B cell (primary cell): ENCODE measurements around the gene DNPH1. TPM values are rescaled to one million over a fixed set of nuclear protein-coding genes. Genes with fewer than 3 reads are reported as not detected.

Source experiments
- ATAC-seq: fragments of 200-7000 bp; cut with Tn5 transposase; one replicate; pipeline ENCODE4 v1.10.0; 2021; ENCODE audit warnings: low read depth, mild to moderate bottlenecking, moderate number of reproducible peaks, moderate library complexity
- CTCF ChIA-PET: fragments of 350-600 bp; sonication (Branson Sonifier 250); formaldehyde crosslinking; loops from one replicate; lab custom pipeline; 2021; ENCODE audit warnings: antibody characterized with exemption, inconsistent platforms; lab: Charles Lee
- POLR2A ChIA-PET: fragments of 350-600 bp; sonication (Branson Sonifier 250); formaldehyde crosslinking; loops from one replicate; lab custom pipeline; 2021; ENCODE audit warnings: antibody characterized with exemption; lab: Charles Lee
- DNase-seq: peaks from one replicate; pipeline ENCODE4 v3.0.0; 2013
- H2AFZ ChIP-seq: 2 replicates; pipeline ENCODE4 v1.6.1; 2012; ENCODE audit warnings: mild to moderate bottlenecking, low read depth, low read length; ENCODE audit not compliant: insufficient read depth, poor library complexity, severe bottlenecking
- H3K27ac ChIP-seq, 2 donors: 1 replicate in 1 of 2; 2 replicates in 1 of 2; pipeline ENCODE4 v1.5.1; 2012 to 2013; ENCODE audit warnings: low read length in 2 of 2, mild to moderate bottlenecking in 2 of 2, moderate library complexity in 1 of 2
- H3K27me3 ChIP-seq, 4 experiments: fragments of 200-600 bp in 1 of 4; sonication (generic) in 1 of 4; replicated peaks in 1 of 4; 1 replicate in 2 of 4; 2 replicates in 2 of 4; pipeline versions ENCODE4 v1.6.1 to v1.7.0; 2013 to 2016; ENCODE audit warnings: low read length in 3 of 4, mild to moderate bottlenecking in 2 of 4, mixed read lengths in 1 of 4, moderate library complexity in 1 of 4; ENCODE audit not compliant: insufficient read depth in 4 of 4, control insufficient read depth in 3 of 4; ENCODE audit errors: control extremely low read depth in 1 of 4
- H3K36me3 ChIP-seq, 2 experiments: replicated peaks in 1 of 2; 1 replicate in 1 of 2; 2 replicates in 1 of 2; pipeline versions ENCODE4 v1.6.1 to v1.7.1; 2013; ENCODE audit warnings: low read length in 1 of 2; ENCODE audit not compliant: insufficient read depth in 2 of 2, control insufficient read depth in 1 of 2; ENCODE audit errors: control extremely low read depth in 1 of 2, extremely low read depth in 1 of 2
- H3K4me1 ChIP-seq, 2 donors: fragments of 200-600 bp in 1 of 2; sonication (generic) in 1 of 2; 1 replicate in 1 of 2; 2 replicates in 1 of 2; pipeline versions ENCODE4 v1.5.1 to v1.6.1; 2013 to 2017; ENCODE audit warnings: low read length in 2 of 2; ENCODE audit not compliant: control insufficient read depth in 2 of 2, insufficient read depth in 2 of 2
- H3K4me2 ChIP-seq: replicated peaks from 2 replicates; pipeline ENCODE3; 2012; ENCODE audit warnings: mild to moderate bottlenecking, low read depth, low read length; ENCODE audit not compliant: poor library complexity, severe bottlenecking
- H3K4me3 ChIP-seq, 5 experiments: fragments of 200-600 bp in 1 of 5; sonication (generic) in 1 of 5; 1 replicate in 3 of 5; 2 replicates in 2 of 5; pipeline versions ENCODE4 v1.5.1 to v1.7.0; 2011 to 2016; ENCODE audit warnings: low read length in 4 of 5, mild to moderate bottlenecking in 4 of 5, low read depth in 2 of 5, control low read depth in 1 of 5, moderate library complexity in 1 of 5; ENCODE audit not compliant: insufficient read depth in 1 of 5; ENCODE audit errors: control extremely low read depth in 1 of 5, extremely low read depth in 1 of 5
- H3K79me2 ChIP-seq: fragments of 200-600 bp; sonication (generic); one replicate; pipeline ENCODE4 v1.6.0; 2016; ENCODE audit warnings: low read length; ENCODE audit not compliant: control insufficient read depth, insufficient read depth
- H3K9ac ChIP-seq: fragments of 200-600 bp; sonication (generic); 2 replicates; pipeline ENCODE4 v1.6.1; 2017; ENCODE audit warnings: mild to moderate bottlenecking, low read length, moderate library complexity
- H3K9me3 ChIP-seq, 3 donors: one replicate each; pipeline versions ENCODE4 v1.6.1 to v1.7.1; 2013; ENCODE audit warnings: low read length in 2 of 3; ENCODE audit not compliant: control insufficient read depth in 2 of 3, insufficient read depth in 1 of 3; ENCODE audit errors: control extremely low read depth in 1 of 3
- H4K20me1 ChIP-seq: 2 replicates; pipeline ENCODE4 v1.6.0; 2012; ENCODE audit warnings: mild to moderate bottlenecking, low read length; ENCODE audit not compliant: insufficient read depth, control insufficient read depth, poor library complexity, severe bottlenecking
- H3K27ac Mint-ChIP-seq: one replicate; pipeline ENCODE4 v1.8.0; 2021; ENCODE audit warnings: mixed read lengths
- H3K27me3 Mint-ChIP-seq: one replicate; pipeline ENCODE4 v1.8.0; 2021; ENCODE audit warnings: mixed read lengths
- H3K4me1 Mint-ChIP-seq: one replicate; pipeline ENCODE4 v1.8.0; 2021; ENCODE audit warnings: mixed read lengths
- H3K4me3 Mint-ChIP-seq: one replicate; pipeline ENCODE4 v1.8.0; 2021; ENCODE audit warnings: mixed read lengths
- H3K9me3 Mint-ChIP-seq: one replicate; pipeline ENCODE4 v1.8.0; 2022; ENCODE audit warnings: mixed read lengths; ENCODE audit not compliant: insufficient read depth
- CTCF ChIP-seq: fragments of 200-600 bp; IDR thresholded peaks from one replicate; pipeline ENCODE4 v1.8.0; 2022; ENCODE audit warnings: antibody characterized with exemption, mild to moderate bottlenecking
- EZH2 ChIP-seq: IDR thresholded peaks from 2 replicates; pipeline ENCODE4 v1.6.1; 2012; ENCODE audit warnings: borderline replicate concordance, low read depth, mild to moderate bottlenecking, moderate library complexity, low read length; ENCODE audit not compliant: insufficient read depth, poor library complexity, severe bottlenecking
- WGBS: methylation state at CpG from one replicate; pipeline ENCODE4 v1.1.5; 2013; ENCODE audit warnings: missing lambda C conversion rate; ENCODE audit not compliant: insufficient coverage; 5-methylcytosine and 5-hydroxymethylcytosine counted together
- intact Hi-C: fragments of 100-400 bp; cut with micrococcal nuclease; formaldehyde crosslinking; loops from one replicate; pipeline ENCODE4 v1.10.0; 2022
- polyA plus RNA-seq: library from polyadenylated mRNA; depleted of rRNA; stranded (reverse); fragments of >200 nt; gene quantifications from 2 replicates; pipeline ENCODE4 v1.2.3, GENCODE V29; 2012
- total RNA-seq, 2 donors: library from RNA; stranded (reverse); fragments of 120-200 nt in 1 of 2; gene quantifications; 1 replicate in 1 of 2; 2 replicates in 1 of 2; pipeline versions ENCODE4 v1.2.3 to v1.2.4, GENCODE V29; 2013 to 2022

The DNPH1 gene
- total and polyA plus RNA-seq, 2 donors (not counting 1 experiment from before 2014, with no cell fraction given): 29.0 to 52.8 TPM

GRCh38 chr6:43181942-43182860 is 47.1 kb downstream of the DNPH1 start, which contains the start of gene CUL9:
CUL9 (plus strand) TSS chr6:43182196; CDS start chr6:43184311, 2,115 bp downstream.
- no peak for TF ChIP-seq CTCF
- TF ChIP-seq EZH2: no peak
- Mint-ChIP-seq H3K4me1 (peaks cover 38% of the 10 kb centered on the region), H3K27ac (peak within 1 kb of the TSS; percentile 91), H3K27me3 (no peaks in the 10 kb centered on the region), H3K4me3 (peak within 1 kb of the TSS; percentile 92), H3K9me3 (no peaks in the 10 kb centered on the region)
- CTCF ChIA-PET: interaction anchor here (0.6 to 1.1 kb wide), 5 partner anchors 10 to 253 kb away, joined by 3 to 8 read pairs (median 3); partner anchors contain the start of genes CNPY3, DNPH1 and SRF
- no peaks in the 10 kb centered on the region for H4K20me1 ChIP-seq
- H3K79me2 ChIP-seq: peaks cover 71% of the 10 kb centered on the region
- WGBS: 1% methylated on average over 50 of the region's 51 CpGs
- POLR2A ChIA-PET: interaction anchor here (0.6 to 1.7 kb wide), 6 partner anchors 9 to 400 kb away, joined by 3 to 7 read pairs (median 5); partner anchors contain the start of genes BICRAL and DNPH1
- H3K9ac ChIP-seq: peak within 1 kb of the TSS; percentile 81
- peak within 1 kb of the TSS; percentile 60 to 90 (median 74) for H3K4me3 ChIP-seq
- ATAC-seq (peak; percentile 99), DNase-seq (peak; percentile 90)
- no peaks in the 10 kb centered on the region for H3K27me3 ChIP-seq
- H3K27ac ChIP-seq: peak within 1 kb of the TSS; percentile 64 to 87
- H2AFZ ChIP-seq: peak within 1 kb of the TSS; percentile 87
- H3K4me2 ChIP-seq: peak within 1 kb of the TSS; percentile 89
- peaks cover 6 to 46% of the 10 kb centered on the region in 2 experiments for H3K36me3 ChIP-seq
- intact Hi-C loops: loop anchor here (1.0 to 2.0 kb wide), 4 partner anchors 8 to 295 kb away; partner anchors contain the start of genes CNPY3, DNPH1 and TJAP1
- H3K4me1 ChIP-seq: peaks cover 20% of the 10 kb centered on the region in 2 donors
- H3K9me3 ChIP-seq: no peaks in the 10 kb centered on the region
